K562 (cell line): ENCODE results near the gene MPZL3. TPM values are rescaled to one million over a fixed set of nuclear protein-coding genes. Genes with fewer than 3 reads are reported as not detected.

Experiments
- ATAC-seq: fragments of 200-7000 bp; cut with Tn5 transposase; 3 replicates; pipeline ENCODE4 v1.9.1; 2020; ENCODE audit warnings: moderate library complexity
- BruUV-seq: library from RNA; stranded (reverse); fragments of 400-500 nt; replicated peaks from 2 replicates; lab custom pipeline; 2021; lab: Mats Ljungman, UMichigan
- CTCF ChIA-PET: fragments of 300-600 bp; formaldehyde crosslinking; extraction: SDS; loops from one replicate; lab custom pipeline; 2021; ENCODE audit warnings: low intra/inter-chr PET ratio; lab: Yijun Ruan, JAX
- POLR2A ChIA-PET: fragments of 300-600, 350-650 bp; sonication (Branson Sonifier 250); formaldehyde crosslinking; extraction: SDS; loops from one replicate; lab custom pipeline; 2021; ENCODE audit warnings: antibody characterized with exemption, inconsistent platforms; lab: Yijun Ruan, JAX
- DNase-seq, 4 experiments: peaks; one replicate each; pipeline versions ENCODE4 v3.0.0 to v3.0.0-alpha.2; 2011 to 2018; ENCODE audit warnings: low spot score in 3 of 4, mixed read lengths in 3 of 4; ENCODE audit errors: extremely low read depth in 1 of 4
- FAIRE-seq: peaks from 2 replicates; lab custom pipeline; 2011; peaks lifted over from hg19 to GRCh38; lab: Jason Lieb, UNC
- H2AFZ ChIP-seq: 2 replicates; pipeline ENCODE4 v1.6.0; 2011; ENCODE audit warnings: low read depth, low read length, control low read depth, inconsistent platforms
- H3K27ac ChIP-seq: fragments of 200-600 bp; 3 replicates; pipeline ENCODE4 v1.8.0; 2011; ENCODE audit warnings: low read depth, mild to moderate bottlenecking, control low read depth, inconsistent platforms, low read length, moderate library complexity, mixed read lengths; ENCODE audit errors: extremely low read depth
- H3K27me3 ChIP-seq, 2 experiments: fragments of 300-600 bp in 1 of 2; 2 replicates in 1 of 2; 3 replicates in 1 of 2; pipeline versions ENCODE4 v1.6.0 to v1.8.0; 2011; ENCODE audit warnings: inconsistent platforms in 2 of 2, low read length in 2 of 2, mild to moderate bottlenecking in 1 of 2, mixed read lengths in 1 of 2, moderate library complexity in 1 of 2; ENCODE audit not compliant: control insufficient read depth in 2 of 2, insufficient read depth in 2 of 2
- H3K36me3 ChIP-seq: fragments of 300-600 bp; 3 replicates; pipeline ENCODE4 v1.8.0; 2011; ENCODE audit warnings: mild to moderate bottlenecking, low read length, inconsistent platforms; ENCODE audit not compliant: control insufficient read depth, insufficient read depth
- H3K4me1 ChIP-seq, 2 experiments: fragments of 200-600 bp in 1 of 2; replicated peaks in 1 of 2; 2 replicates in 1 of 2; 3 replicates in 1 of 2; pipeline versions ENCODE4 v1.5.1 to v1.8.0; 2011; ENCODE audit warnings: inconsistent platforms in 2 of 2, low read length in 2 of 2, mild to moderate bottlenecking in 1 of 2, mixed read lengths in 1 of 2, moderate library complexity in 1 of 2; ENCODE audit not compliant: control insufficient read depth in 2 of 2, insufficient read depth in 2 of 2
- H3K4me2 ChIP-seq: 2 replicates; pipeline ENCODE4 v1.6.1; 2011; ENCODE audit warnings: low read length, control low read depth, inconsistent platforms, mixed read lengths; ENCODE audit not compliant: insufficient read depth
- H3K4me3 ChIP-seq: fragments of 200-600 bp; sonication (generic), shearing (Covaris generic); 2 replicates; pipeline ENCODE4 v1.5.1; 2016; ENCODE audit warnings: control low read depth, inconsistent platforms
- H3K79me2 ChIP-seq: fragments of 200-600 bp; 3 replicates; pipeline ENCODE4 v1.8.0; 2011; ENCODE audit warnings: low read length, inconsistent platforms; ENCODE audit not compliant: control insufficient read depth, insufficient read depth
- H3K9ac ChIP-seq, 2 experiments: 2 replicates each; pipeline versions ENCODE4 v1.6.0 to v1.6.1; 2011; ENCODE audit warnings: low read depth in 2 of 2, low read length in 2 of 2, control low read depth in 1 of 2, inconsistent platforms in 1 of 2, mild to moderate bottlenecking in 1 of 2, mixed read lengths in 1 of 2; ENCODE audit not compliant: insufficient read depth in 1 of 2
- H3K9me1 ChIP-seq: one replicate; pipeline ENCODE4 v1.6.0; 2011; ENCODE audit warnings: inconsistent platforms, mild to moderate bottlenecking, low read length, moderate library complexity; ENCODE audit not compliant: control insufficient read depth, insufficient read depth
- H3K9me3 ChIP-seq: replicated peaks from 2 replicates; pipeline ENCODE4 v1.5.1; 2011; ENCODE audit warnings: low read depth, low read length, inconsistent platforms; ENCODE audit not compliant: control insufficient read depth, insufficient read depth
- H4K20me1 ChIP-seq: replicated peaks from 2 replicates; pipeline ENCODE4 v1.6.1; 2011; ENCODE audit warnings: low read length, inconsistent platforms, mixed read lengths; ENCODE audit not compliant: control insufficient read depth, insufficient read depth
- PHF21A ChIP-seq: fragments of 450-650 bp; IDR thresholded peaks from 2 replicates; pipeline ENCODE4 v1.6.1; 2017; ENCODE audit warnings: low read depth, borderline replicate concordance
- ZNF639 ChIP-seq, 2 experiments: fragments of 200-800 bp in 1 of 2; sonication (Bioruptor generic) in 1 of 2; sonication (generic) in 1 of 2; formaldehyde crosslinking in 1 of 2; IDR thresholded peaks in 1 of 2; conservative IDR thresholded peaks in 1 of 2; 2 replicates each; pipeline versions ENCODE4 v1.5.0 to v1.6.1; 2016 to 2020; ENCODE audit warnings: missing compliant biosample characterization in 1 of 2, missing genetic modification characterization in 1 of 2, missing genetic modification reagents in 1 of 2
- WGBS: fragments of 100-300 bp; shearing (Covaris generic); methylation state at CpG from one replicate; pipeline ENCODE4 v1.1.6; 2016; ENCODE audit warnings: low coverage, mixed read lengths; ENCODE audit not compliant: insufficient coverage; ENCODE audit errors: missing lambda C conversion rate; 5-methylcytosine and 5-hydroxymethylcytosine counted together
- in situ Hi-C: fragments of 300-500 bp; cut with MboI; formaldehyde crosslinking; loops from 4 replicates; pipeline ENCODE4 v1.15.0; 2018; ENCODE audit warnings: inconsistent platforms, mixed read lengths
- intact Hi-C: fragments of 100-400 bp; cut with micrococcal nuclease; formaldehyde crosslinking; loops from 2 replicates; pipeline ENCODE4 v1.14.2; 2022
- polyA plus RNA-seq, 8 experiments: library from polyadenylated mRNA; depleted of rRNA in 4 of 8; stranded (reverse) in 5 of 8; unstranded in 3 of 8; fragments of >200 nt; fragmentation: Nextera tagmentation in 2 of 8; fragmentation: Illumina TruSeq in 1 of 8; extraction: Ambion mirVana in 2 of 8; extraction: Trizol in 1 of 8; gene quantifications; 2 replicates each; pipeline versions ENCODE4 v1.2.1 to v1.2.3, GENCODE V29; 2011 to 2014; ENCODE audit warnings: inconsistent platforms in 1 of 8, missing spikeins in 1 of 8
- total RNA-seq, 7 experiments: library from RNA; depleted of rRNA in 6 of 7; stranded (reverse); fragments of >200 nt in 6 of 7; fragmentation: Illumina TruSeq in 2 of 7; extraction: Trizol in 2 of 7; gene quantifications; 2 replicates each; pipeline versions ENCODE4 v1.2.1 to v1.2.3, GENCODE V29; 2011 to 2021; ENCODE audit warnings: low replicate concordance in 1 of 7

The MPZL3 gene
- total and polyA plus RNA-seq, 9 of the 15 experiments (the other 6 are each of a cell fraction or from before 2014, with no cell fraction given) = 0.97 to 2.9 (median 1.6) TPM

GRCh38 chr11:118239509-118240205 is 12.5 kb downstream of the MPZL3 start:
- FAIRE-seq (no peak), DNase-seq (no peak), ATAC-seq (no peak)
- Histone ChIP-seq H3K27ac (no peak overlapping the region), H3K4me1 (peaks cover 3 to 24% of the 10 kb centered on the region in 2 experiments), H3K4me3 (no peak overlapping the region), H3K27me3 (peaks cover 0 to 13% of the 10 kb centered on the region in 2 experiments; a peak in 2 of 5 replicates), H2AFZ (no peak overlapping the region), H3K9me3 (no peaks in the 10 kb centered on the region), H3K4me2 (no peak overlapping the region), H4K20me1 (no peaks in the 10 kb centered on the region; the same call in 1 of the 2 replicates), H3K79me2 (no peaks in the 10 kb centered on the region), H3K36me3 (no peaks in the 10 kb centered on the region), H3K9me1 (no peaks in the 10 kb centered on the region), H3K9ac (no peak overlapping the region)
- TF ChIP-seq ZNF639 (CRISPR knock-in tag; conservative IDR thresholded peaks at IDR 0.05 in 1 of 2, IDR thresholded peaks at IDR 0.05 in 1 of 2) (0 out of 4 replicates have a peak, but pooled peaks of 1 of the 2 experiments have one; percentile 43), PHF21A (no peak)
- POLR2A ChIA-PET = interaction anchor here (0.8 kb wide), 1 partner anchor 24 kb away, joined by 3 read pairs; no protein-coding TSS in a partner anchor
- CTCF ChIA-PET = no interaction called here
- in situ Hi-C loops = no loop called here
- intact Hi-C loops = no loop called here
- 51% methylated on average over 5 of the region's 5 CpGs for WGBS
- no TSS peak for BruUV-seq
